Muscle of leg (tissue), 11 donors: ENCODE data around the gene ZNF816. TPM values are rescaled to one million over a fixed set of nuclear protein-coding genes. Genes with fewer than 3 reads are reported as not detected.

ENCODE experiments used
- DNase-seq: peaks from one replicate; pipeline ENCODE4 v3.0.0; 2013
- H3K27ac ChIP-seq: one replicate; pipeline ENCODE4 v1.5.1; 2013; ENCODE audit warnings: mild to moderate bottlenecking, low read length, control low read depth
- H3K27me3 ChIP-seq: one replicate; pipeline ENCODE4 v1.6.1; 2013; ENCODE audit warnings: low read length; ENCODE audit not compliant: control insufficient read depth, insufficient read depth
- H3K36me3 ChIP-seq: one replicate; pipeline ENCODE4 v1.6.1; 2013; ENCODE audit warnings: low read length; ENCODE audit not compliant: control insufficient read depth, insufficient read depth
- H3K4me1 ChIP-seq: one replicate; pipeline ENCODE4 v1.6.1; 2013; ENCODE audit warnings: low read length; ENCODE audit not compliant: control insufficient read depth, insufficient read depth
- H3K4me3 ChIP-seq: one replicate; pipeline ENCODE4 v1.5.1; 2013; ENCODE audit warnings: low read length, control low read depth
- H3K9me3 ChIP-seq: replicated peaks from 2 replicates; pipeline ENCODE4 v1.6.1; 2013; ENCODE audit warnings: low read depth, low read length; ENCODE audit not compliant: control insufficient read depth
- WGBS: methylation state at CpG from one replicate; pipeline ENCODE4 v1.1.5; 2013; ENCODE audit warnings: missing lambda C conversion rate; ENCODE audit not compliant: insufficient coverage; 5-methylcytosine and 5-hydroxymethylcytosine counted together
- polyA plus RNA-seq, 8 donors: library from polyadenylated mRNA; unstranded; fragments of 120-200 nt; gene quantifications; one replicate each; pipeline versions ENCODE4 v1.2.1 to v1.2.3, GENCODE V29; 2013; ENCODE audit warnings: inconsistent platforms in 1 of 8, low replicate concordance in 1 of 8; ENCODE audit not compliant: insufficient read length in 8 of 8, insufficient read depth in 1 of 8
- total RNA-seq: library from RNA; stranded (reverse); fragments of 120-200 nt; gene quantifications from one replicate; pipeline ENCODE4 v1.2.4, GENCODE V29; 2013

ZNF816 gene
- total and polyA plus RNA-seq, 9 donors, result 5.8 to 10.7 (median 6.4) TPM

- Histone ChIP-seq H3K4me3 (peak overlapping the region; percentile 67), H3K9me3 (no peaks in the 10 kb centered on the region), H3K36me3 (no peaks in the 10 kb centered on the region), H3K27ac (peak overlapping the region; percentile 81), H3K4me1 (peaks cover 12% of the 10 kb centered on the region), H3K27me3 (no peaks in the 10 kb centered on the region)
- DNase-seq, result peak; percentile 33
- WGBS, result 0% methylated on average over 6 of the region's 12 CpGs
These were observed 552 bp upstream of the ZNF816 start for GRCh38 chr19:52963247-52963618.

GRCh38 chr19:52961981-52962380 lies 700 bp downstream of the ZNF816 start:
- 9% methylated on average over 4 of the region's 5 CpGs for WGBS
- no peaks in the 10 kb centered on the region for H3K27me3 ChIP-seq

DNA sequence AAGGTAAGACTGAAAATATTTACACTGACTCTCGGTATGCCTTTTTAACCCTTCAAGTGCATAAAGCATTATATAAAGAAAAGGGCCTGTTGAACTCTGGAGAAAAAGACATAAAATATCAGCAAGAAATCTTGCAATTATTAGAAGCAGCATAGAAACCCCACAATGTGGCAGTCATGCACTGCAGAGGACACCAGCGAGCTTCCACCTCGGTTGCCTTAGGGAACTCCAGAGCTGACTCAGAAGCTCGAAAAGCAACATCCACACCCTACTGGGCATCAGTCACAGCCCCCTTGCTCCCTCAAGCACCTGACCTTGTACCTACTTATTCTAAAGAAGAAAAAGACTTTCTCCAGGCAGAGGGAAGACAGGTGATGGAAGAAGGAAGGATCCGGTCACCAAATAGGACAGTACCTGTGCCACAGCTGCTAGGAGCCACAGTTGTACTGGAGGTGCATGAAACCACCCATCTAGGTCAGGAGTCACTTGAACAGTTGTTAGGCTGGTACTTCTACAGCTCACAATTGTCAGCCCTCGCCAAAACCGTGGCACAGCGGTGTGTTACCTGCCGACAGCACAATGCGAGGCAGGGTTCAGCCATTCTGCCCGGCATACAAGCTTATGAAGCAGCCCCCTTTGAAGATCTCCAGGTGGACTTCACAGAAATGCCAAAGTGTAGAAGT lies 2.9 kb downstream of the ZNF816 start:
- 77% methylated on average over 9 of the region's 11 CpGs for WGBS
- Histone ChIP-seq H3K4me1 (peaks cover 12% of the 10 kb centered on the region), H3K27me3 (no peaks in the 10 kb centered on the region), H3K4me3 (no peak overlapping the region), H3K9me3 (no peaks in the 10 kb centered on the region), H3K27ac (no peak overlapping the region), H3K36me3 (peaks cover 5% of the 10 kb centered on the region)
- DNase-seq, result no peak

More at GRCh38 chr19:52961981-52962380, 700 bp downstream of the ZNF816 start:
- no peak for DNase-seq
- Histone ChIP-seq H3K36me3 (peaks cover 2% of the 10 kb centered on the region), H3K4me1 (peaks cover 12% of the 10 kb centered on the region), H3K9me3 (no peaks in the 10 kb centered on the region), H3K4me3 (peak overlapping the region; percentile 67), H3K27ac (peak overlapping the region; percentile 85)

- no peak for DNase-seq
These were observed 5.1 kb downstream of the ZNF816 start for GRCh38 chr19:52957591-52957990.

GRCh38 chr19:52956917-52957316 lies 5.8 kb downstream of the ZNF816 start:
- no peak overlapping the region for H3K4me3 ChIP-seq
- H3K4me1 ChIP-seq, result peaks cover 5% of the 10 kb centered on the region
- DNase-seq, result no peak
- H3K27me3 ChIP-seq, result no peaks in the 10 kb centered on the region
- H3K9me3 ChIP-seq, result no peaks in the 10 kb centered on the region
- WGBS, result 96% methylated on average over 9 of the region's 10 CpGs
- H3K36me3 ChIP-seq, result peaks cover 16% of the 10 kb centered on the region
- no peak overlapping the region for H3K27ac ChIP-seq

More at GRCh38 chr19:52957591-52957990, 5.1 kb downstream of the ZNF816 start:
- no peaks in the 10 kb centered on the region for H3K27me3 ChIP-seq
- no peak overlapping the region for H3K4me3 ChIP-seq
- H3K9me3 ChIP-seq, result no peaks in the 10 kb centered on the region
- no peak overlapping the region for H3K27ac ChIP-seq
- WGBS, result 86% methylated on average over 7 of the region's 8 CpGs
- peaks cover 9% of the 10 kb centered on the region for H3K36me3 ChIP-seq
- H3K4me1 ChIP-seq, result peaks cover 6% of the 10 kb centered on the region

DNA sequence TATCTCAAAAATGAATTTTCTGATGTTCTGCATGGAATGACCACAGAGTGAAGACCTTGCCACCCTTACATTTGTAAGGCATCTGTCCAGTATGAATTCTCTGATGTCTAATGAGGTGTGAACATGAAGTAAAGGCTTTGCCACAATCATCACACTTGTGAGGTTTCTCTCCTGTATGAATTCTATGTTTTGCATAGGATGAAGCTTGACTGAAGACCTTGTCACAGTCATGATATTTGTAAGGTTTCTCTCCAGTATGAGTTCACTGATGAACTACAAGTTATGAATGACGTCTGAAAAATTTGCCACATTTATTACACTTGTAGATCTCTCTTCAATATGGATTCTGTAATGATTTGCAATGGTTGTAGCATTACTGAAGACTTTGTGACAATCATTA lies 13.3 kb downstream of the ZNF816 start:
- peaks cover 18% of the 10 kb centered on the region for H3K9me3 ChIP-seq

DNA sequence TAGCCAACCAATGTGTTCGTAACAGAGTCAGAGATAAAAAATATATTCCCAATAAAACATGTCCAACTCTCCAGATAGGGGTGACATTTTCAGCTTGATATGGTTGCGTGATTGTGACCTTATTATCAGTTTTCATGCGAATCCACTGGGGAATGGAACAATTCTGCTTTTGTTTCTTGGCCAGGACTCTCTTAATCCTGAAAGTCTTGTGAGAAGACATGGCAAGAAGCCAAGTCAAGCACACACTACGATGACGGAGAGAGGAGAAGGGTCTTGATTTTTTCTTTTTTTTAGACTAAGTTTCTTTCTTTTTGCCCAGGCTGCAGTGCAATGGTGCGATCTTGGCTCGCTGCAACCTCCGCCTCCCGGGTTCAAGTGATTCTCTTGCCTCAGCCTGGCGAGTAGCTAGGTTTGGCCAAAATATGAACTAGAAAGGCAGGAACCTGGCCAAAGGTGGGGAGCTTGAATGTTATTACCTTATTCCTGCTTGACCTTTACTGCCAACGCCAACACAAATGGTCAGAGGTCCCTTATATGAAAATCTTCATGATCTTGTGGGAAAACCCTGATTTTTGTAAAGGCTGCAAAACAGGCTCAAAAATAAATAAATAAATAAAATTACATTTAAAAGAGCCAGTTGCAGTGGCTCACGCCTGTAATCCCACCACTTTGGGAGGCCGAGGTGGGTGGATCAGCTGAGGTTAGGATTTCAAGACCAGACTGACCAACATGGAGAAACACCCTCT lies 14.5 kb downstream of the ZNF816 start:
- Histone ChIP-seq H3K27me3 (no peaks in the 10 kb centered on the region), H3K36me3 (peaks cover 18% of the 10 kb centered on the region), H3K9me3 (peaks cover 18% of the 10 kb centered on the region), H3K4me1 (peaks cover 14% of the 10 kb centered on the region), H3K27ac (no peak overlapping the region), H3K4me3 (no peak overlapping the region)
- no peak for DNase-seq
- 100% methylated on average over 1 of the region's 13 CpGs for WGBS

More for the DNA sequence above, 13.3 kb downstream of the ZNF816 start:
- H3K36me3 ChIP-seq, result peaks cover 19% of the 10 kb centered on the region
- DNase-seq, result no peak
- H3K4me1 ChIP-seq, result peaks cover 10% of the 10 kb centered on the region
- H3K27me3 ChIP-seq, result no peaks in the 10 kb centered on the region
- no CpG with 5 or more reads among the region's 1 CpG for WGBS
- H3K4me3 ChIP-seq, result no peak overlapping the region
- H3K27ac ChIP-seq, result no peak overlapping the region

DNA sequence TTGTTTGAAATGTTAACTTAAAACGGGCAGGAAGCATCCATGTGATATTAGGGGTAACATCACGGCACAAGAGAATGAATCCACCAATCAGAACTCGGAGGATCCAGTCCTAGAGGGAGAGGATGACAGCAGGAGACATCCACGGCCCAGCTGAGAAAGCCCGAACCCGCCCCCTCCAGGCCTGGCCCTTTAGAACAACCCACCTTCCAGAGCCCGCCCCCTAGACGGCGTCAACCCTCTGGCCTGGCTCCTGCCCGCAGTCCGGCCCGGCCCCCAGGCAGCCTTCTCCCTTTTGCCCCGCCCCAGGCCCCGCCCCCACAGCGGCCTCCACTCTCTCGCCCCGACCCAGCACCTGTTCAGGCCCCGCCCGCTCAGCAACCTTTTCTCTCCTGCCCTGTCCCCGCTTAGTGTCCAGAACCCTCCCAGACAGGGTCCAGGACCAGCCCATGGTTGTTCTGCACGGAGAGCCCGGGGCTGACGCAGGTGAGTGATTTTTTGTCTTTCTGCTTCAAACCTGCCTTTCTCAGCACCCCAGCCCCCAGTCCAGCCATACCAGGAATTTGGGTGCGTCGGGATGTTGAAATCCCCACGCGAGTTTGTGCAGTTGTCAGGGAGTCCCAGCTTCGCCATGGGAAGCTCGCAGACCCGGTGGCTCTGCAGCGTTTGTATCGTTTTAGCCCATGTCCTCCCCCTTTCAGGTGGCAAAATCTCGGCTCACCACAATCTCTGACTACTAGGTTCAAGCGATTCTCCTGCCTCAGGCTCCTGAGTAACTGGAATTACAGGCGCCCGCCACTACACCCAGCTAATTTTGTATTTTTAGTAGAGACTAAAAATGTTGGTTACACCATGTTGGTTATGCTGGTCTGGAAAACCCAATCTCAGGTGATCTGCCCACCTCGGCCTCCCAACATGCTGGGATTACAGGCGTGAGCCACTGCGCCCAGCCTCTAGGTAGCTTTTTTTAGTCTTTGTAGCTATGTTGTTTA lies 16.1 kb downstream of the ZNF816 start:
- Histone ChIP-seq H3K27me3 (no peaks in the 10 kb centered on the region), H3K27ac (no peak overlapping the region), H3K4me3 (peak overlapping the region; percentile 13), H3K9me3 (peaks cover 18% of the 10 kb centered on the region), H3K4me1 (peaks cover 19% of the 10 kb centered on the region), H3K36me3 (peaks cover 8% of the 10 kb centered on the region)
- DNase-seq, result peak; percentile 75
- WGBS, result 10% methylated on average over 25 of the region's 39 CpGs

- Histone ChIP-seq H3K4me3 (peak overlapping the region; percentile 13), H3K36me3 (peaks cover 3% of the 10 kb centered on the region), H3K27me3 (no peaks in the 10 kb centered on the region), H3K4me1 (peaks cover 19% of the 10 kb centered on the region), H3K27ac (no peak overlapping the region), H3K9me3 (peaks cover 18% of the 10 kb centered on the region)
- 57% methylated on average over 14 of the region's 24 CpGs for WGBS
- DNase-seq, result no peak
These were observed 16.9 kb downstream of the ZNF816 start for GRCh38 chr19:52945652-52946321.
